HFFc6 (cell line): Measurements from ENCODE around the gene IFI27. TPM values are rescaled to one million over a fixed set of nuclear protein-coding genes. Genes with fewer than 3 reads are reported as not detected.
"Not testable (repeated sequence)": the region's sequence is repeated elsewhere in the genome, so short reads cannot be mapped to it uniquely, and the experiment has no call there.

Experiments
- DNase-seq: peaks from one replicate; pipeline ENCODE4 v3.0.0-alpha.2; 2018
- H3K27ac Mint-ChIP-seq: 2 replicates; pipeline ENCODE4 v1.8.0; 2020; ENCODE audit warnings: mild to moderate bottlenecking, mixed read lengths
- H3K27me3 Mint-ChIP-seq: 2 replicates; pipeline ENCODE4 v1.8.0; 2021; ENCODE audit warnings: mild to moderate bottlenecking, moderate library complexity, mixed read lengths; ENCODE audit not compliant: insufficient read depth
- H3K36me3 Mint-ChIP-seq: 2 replicates; pipeline ENCODE4 v1.8.0; 2021; ENCODE audit warnings: low read depth, mixed read lengths
- H3K4me1 Mint-ChIP-seq: 2 replicates; pipeline ENCODE4 v1.8.0; 2020; ENCODE audit warnings: low read depth, mixed read lengths
- H3K4me3 Mint-ChIP-seq: 2 replicates; pipeline ENCODE4 v1.8.0; 2020; ENCODE audit warnings: mild to moderate bottlenecking, moderate library complexity, mixed read lengths
- H3K9me3 Mint-ChIP-seq: 2 replicates; pipeline ENCODE4 v1.8.0; 2020; ENCODE audit warnings: mild to moderate bottlenecking, mixed read lengths
- CTCF ChIP-seq: fragments of 200-600 bp; sonication (generic); IDR thresholded peaks from 2 replicates; pipeline ENCODE4 v1.5.0; 2021; ENCODE audit warnings: antibody characterized with exemption, mild to moderate bottlenecking
- total RNA-seq, 6 experiments: library from RNA; stranded (reverse); fragmentation: NEBNext Ultra II Directional; extraction: Animal tissue kit (Norgen Biotek cat#: 25700); gene quantifications; 2 replicates in 1 of 6; 3 replicates in 5 of 6; pipeline ENCODE4 v1.2.3, GENCODE V29; 2021

Gene IFI27
- total RNA-seq, 6 experiments from 2014 or later: 0.29 to 0.46 TPM; not detected in 4

GRCh38 chr14:94153750-94154342 is 43.3 kb downstream of the IFI27 start:
- no peaks in the 10 kb centered on the region for H3K9me3 Mint-ChIP-seq
- H3K4me1 Mint-ChIP-seq: no peaks in the 10 kb centered on the region
- no peak overlapping the region for H3K27ac Mint-ChIP-seq
- no peak overlapping the region for H3K4me3 Mint-ChIP-seq
- TF ChIP-seq CTCF: no peak
- H3K27me3 Mint-ChIP-seq: peaks cover 31% of the 10 kb centered on the region
- DNase-seq: no peak
- no peaks in the 10 kb centered on the region for H3K36me3 Mint-ChIP-seq

GRCh38 chr14:94156143-94156542 is 45.6 kb downstream of the IFI27 start:
- H3K27me3 Mint-ChIP-seq: peaks cover 29% of the 10 kb centered on the region
- H3K4me3 Mint-ChIP-seq, H3K27ac Mint-ChIP-seq: not testable (repeated sequence)

GRCh38 chr14:94157197-94157596 is 46.7 kb downstream of the IFI27 start:
- no peak overlapping the region for H3K4me3 Mint-ChIP-seq
- no peak overlapping the region for H3K27ac Mint-ChIP-seq
- no peaks in the 10 kb centered on the region for H3K9me3 Mint-ChIP-seq
- H3K27me3 Mint-ChIP-seq: peaks cover 30% of the 10 kb centered on the region
- no peaks in the 10 kb centered on the region for H3K36me3 Mint-ChIP-seq
- no peak for TF ChIP-seq CTCF
- DNase-seq: no peak
- no peaks in the 10 kb centered on the region for H3K4me1 Mint-ChIP-seq

More at GRCh38 chr14:94156143-94156542, 45.6 kb downstream of the IFI27 start:
- not testable (repeated sequence) for H3K9me3 Mint-ChIP-seq, H3K4me1 Mint-ChIP-seq, DNase-seq, H3K36me3 Mint-ChIP-seq

- H3K4me3 Mint-ChIP-seq: no peak overlapping the region
- peaks cover 23% of the 10 kb centered on the region for H3K27me3 Mint-ChIP-seq
- no peaks in the 10 kb centered on the region for H3K4me1 Mint-ChIP-seq
- DNase-seq: no peak
- TF ChIP-seq CTCF: no peak
- H3K9me3 Mint-ChIP-seq: no peaks in the 10 kb centered on the region
- H3K27ac Mint-ChIP-seq: no peak overlapping the region
- H3K36me3 Mint-ChIP-seq: no peaks in the 10 kb centered on the region
Measured at GRCh38 chr14:94158239-94158883, 47.8 kb downstream of the IFI27 start.

- Mint-ChIP-seq H3K4me3 (no peak overlapping the region), H3K9me3 (no peaks in the 10 kb centered on the region), H3K27me3 (peaks cover 24% of the 10 kb centered on the region)
Measured at GRCh38 chr14:94161058-94161457, 50.5 kb downstream of the IFI27 start.

More at GRCh38 chr14:94161058-94161457, 50.5 kb downstream of the IFI27 start:
- DNase-seq: no peak
- Mint-ChIP-seq H3K27ac (no peak overlapping the region), H3K36me3 (no peaks in the 10 kb centered on the region), H3K4me1 (no peaks in the 10 kb centered on the region)
- TF ChIP-seq CTCF: no peak
